Erythroblast (primary cell): Measurements from ENCODE around the gene ZNF521.

Source experiments
- GATA1 ChIP-seq: IDR thresholded peaks from 2 replicates; pipeline ENCODE4 v1.6.1; 2011; ENCODE audit warnings: low read depth, mild to moderate bottlenecking, control low read depth, low read length, moderate library complexity
- POLR2A ChIP-seq: IDR thresholded peaks from 2 replicates; pipeline ENCODE4 v1.6.1; 2011; ENCODE audit warnings: mild to moderate bottlenecking, low read length

GRCh38 chr18:25103468-25104155, 248.4 kb downstream of the ZNF521 start:
- TF ChIP-seq POLR2A: no peak
- no peak for TF ChIP-seq GATA1
